CD14-positive monocyte (primary cell): ENCODE results near the gene CLDN1. TPM values are rescaled to one million over a fixed set of nuclear protein-coding genes. Genes with fewer than 3 reads are reported as not detected.
A peak's percentile ranks its signal among the peaks of the same experiment; 100 is the strongest.

Source experiments
- DNase-seq, 3 donors: peaks; one replicate each; pipeline ENCODE4 v3.0.0-alpha.2; 2011 to 2022
- H2AFZ ChIP-seq: 2 replicates; pipeline ENCODE4 v1.6.0; 2012; ENCODE audit warnings: mild to moderate bottlenecking, low read depth, low read length, inconsistent platforms; ENCODE audit not compliant: insufficient read depth, poor library complexity, severe bottlenecking
- H3K27ac ChIP-seq, 2 donors: 1 replicate in 1 of 2; 2 replicates in 1 of 2; pipeline ENCODE4 v1.5.1; 2012 to 2013; ENCODE audit warnings: low read length in 2 of 2, control low read depth in 1 of 2, inconsistent platforms in 1 of 2, low read depth in 1 of 2, mild to moderate bottlenecking in 1 of 2
- H3K27me3 ChIP-seq, 2 donors: one replicate each; pipeline versions ENCODE4 v1.6.0 to v1.6.1; 2011 to 2013; ENCODE audit warnings: low read length in 2 of 2; ENCODE audit not compliant: control insufficient read depth in 2 of 2, insufficient read depth in 2 of 2
- H3K36me3 ChIP-seq, 2 donors: replicated peaks in 1 of 2; 1 replicate in 1 of 2; 2 replicates in 1 of 2; pipeline versions ENCODE4 v1.5.1 to v1.6.1; 2012 to 2013; ENCODE audit warnings: low read length in 2 of 2, control low read depth in 1 of 2, inconsistent platforms in 1 of 2, mild to moderate bottlenecking in 1 of 2; ENCODE audit not compliant: insufficient read depth in 2 of 2, control insufficient read depth in 1 of 2
- H3K4me1 ChIP-seq, 2 donors: 1 replicate in 1 of 2; 2 replicates in 1 of 2; pipeline versions ENCODE4 v1.5.1 to v1.6.1; 2012 to 2013; ENCODE audit warnings: low read length in 2 of 2, control low read depth in 1 of 2, inconsistent platforms in 1 of 2, mild to moderate bottlenecking in 1 of 2, moderate library complexity in 1 of 2; ENCODE audit not compliant: insufficient read depth in 2 of 2, control insufficient read depth in 1 of 2
- H3K4me2 ChIP-seq: replicated peaks from 2 replicates; pipeline ENCODE3; 2012; ENCODE audit warnings: low read length, moderate library complexity, mild to moderate bottlenecking; ENCODE audit not compliant: poor library complexity, severe bottlenecking; ENCODE audit errors: extremely low read depth
- H3K4me3 ChIP-seq, 3 experiments: fragments of 200-600 bp in 1 of 3; sonication (generic) in 1 of 3; replicated peaks in 1 of 3; 1 replicate in 2 of 3; 2 replicates in 1 of 3; pipeline ENCODE4 v1.5.1; 2011 to 2013; ENCODE audit warnings: low read length in 3 of 3, mild to moderate bottlenecking in 3 of 3, control low read depth in 2 of 3, low read depth in 2 of 3, inconsistent platforms in 1 of 3, moderate library complexity in 1 of 3
- H3K79me2 ChIP-seq: 2 replicates; pipeline ENCODE4 v1.6.0; 2012; ENCODE audit warnings: mild to moderate bottlenecking, control low read depth, inconsistent platforms, low read length, moderate library complexity; ENCODE audit not compliant: insufficient read depth
- H3K9ac ChIP-seq: 2 replicates; pipeline ENCODE4 v1.6.0; 2017; ENCODE audit warnings: low read length, mild to moderate bottlenecking; ENCODE audit not compliant: insufficient read depth, poor library complexity, severe bottlenecking
- H3K9me3 ChIP-seq, 2 donors: replicated peaks in 1 of 2; 1 replicate in 1 of 2; 2 replicates in 1 of 2; pipeline versions ENCODE4 v1.5.1 to v1.6.1; 2012 to 2013; ENCODE audit warnings: low read length in 2 of 2, control low read depth in 1 of 2; ENCODE audit not compliant: control insufficient read depth in 1 of 2, insufficient read depth in 1 of 2
- H4K20me1 ChIP-seq: 2 replicates; pipeline ENCODE4 v1.6.0; 2012; ENCODE audit warnings: mild to moderate bottlenecking, low read length, control low read depth, moderate library complexity; ENCODE audit not compliant: insufficient read depth
- H3K27ac Mint-ChIP-seq, 7 donors: one replicate each; pipeline ENCODE4 v1.8.0; 2020; ENCODE audit warnings: mild to moderate bottlenecking in 7 of 7, mixed read lengths in 7 of 7, moderate library complexity in 6 of 7, inconsistent platforms in 2 of 7
- H3K27me3 Mint-ChIP-seq, 3 donors: one replicate each; pipeline ENCODE4 v1.8.0; 2021 to 2022; ENCODE audit warnings: low read depth in 3 of 3, mild to moderate bottlenecking in 3 of 3, mixed read lengths in 3 of 3, moderate library complexity in 3 of 3, inconsistent platforms in 1 of 3
- H3K36me3 Mint-ChIP-seq, 2 donors: one replicate each; pipeline ENCODE4 v1.8.0; 2020; ENCODE audit warnings: mixed read lengths in 2 of 2, inconsistent platforms in 1 of 2, mild to moderate bottlenecking in 1 of 2
- H3K4me1 Mint-ChIP-seq: one replicate; pipeline ENCODE4 v1.8.0; 2020; ENCODE audit warnings: mild to moderate bottlenecking, mixed read lengths
- H3K4me3 Mint-ChIP-seq, 2 donors: one replicate each; pipeline ENCODE4 v1.8.0; 2020; ENCODE audit warnings: mild to moderate bottlenecking in 2 of 2, mixed read lengths in 2 of 2, moderate library complexity in 1 of 2
- H3K9me3 Mint-ChIP-seq, 7 donors: one replicate each; pipeline ENCODE4 v1.8.0; 2020 to 2022; ENCODE audit warnings: mixed read lengths in 7 of 7, mild to moderate bottlenecking in 6 of 7, moderate library complexity in 6 of 7, inconsistent platforms in 2 of 7
- CTCF ChIP-seq: fragments of 200-600 bp; IDR thresholded peaks from one replicate; pipeline ENCODE4 v1.8.0; 2022; ENCODE audit warnings: antibody characterized with exemption, mild to moderate bottlenecking
- WGBS: methylation state at CpG from one replicate; pipeline ENCODE4 v1.1.5; 2013; ENCODE audit warnings: missing lambda C conversion rate; ENCODE audit not compliant: insufficient coverage; 5-methylcytosine and 5-hydroxymethylcytosine counted together
- intact Hi-C, 2 donors: fragments of 100-400 bp; cut with micrococcal nuclease; formaldehyde crosslinking; loops; one replicate each; pipeline versions ENCODE4 v1.15.0 to v1.15.1; 2023
- polyA plus RNA-seq, 3 donors: library from polyadenylated mRNA; depleted of rRNA in 1 of 3; unstranded in 2 of 3; stranded (reverse) in 1 of 3; fragments of 300-500 nt in 2 of 3; fragments of >200 nt in 1 of 3; fragmentation: Illumina TruSeq in 2 of 3; gene quantifications; 1 replicate in 2 of 3; 2 replicates in 1 of 3; pipeline ENCODE4 v1.2.3, GENCODE V29; 2012 to 2021

The CLDN1 gene
- polyA plus RNA-seq, 3 donors: not detected

GRCh38 chr3:190301591-190301990, 20.7 kb downstream of the CLDN1 start:
- TF ChIP-seq CTCF: no peak
- Mint-ChIP-seq H3K4me1 (peaks cover 7% of the 10 kb centered on the region), H3K9me3 (peaks cover 0 to 2% (median 0%) of the 10 kb centered on the region in 7 donors), H3K4me3 (peak overlapping the region in 1 of 2 donors; percentile 29), H3K27me3 (peaks cover 3 to 7% (median 3%) of the 10 kb centered on the region in 3 donors), H3K27ac (peak overlapping the region in 1 of 7 donors; percentile 58), H3K36me3 (no peaks in the 10 kb centered on the region)
- no peaks in the 10 kb centered on the region for H3K4me1 ChIP-seq
- 0% methylated on average over 1 of the region's 3 CpGs for WGBS
- no peaks in the 10 kb centered on the region for H4K20me1 ChIP-seq
- no peak overlapping the region for H3K27ac ChIP-seq
- no peaks in the 10 kb centered on the region for H3K36me3 ChIP-seq
- H3K27me3 ChIP-seq: no peaks in the 10 kb centered on the region
- H3K9ac ChIP-seq: no peak overlapping the region
- H3K4me3 ChIP-seq: peak overlapping the region in 2 of 3 experiments; percentile 16 to 41
- H3K9me3 ChIP-seq: no peaks in the 10 kb centered on the region
- H3K4me2 ChIP-seq: peak overlapping the region; percentile 54
- DNase-seq: no peak
- intact Hi-C loops: no loop called here
- H2AFZ ChIP-seq: no peak overlapping the region
- no peaks in the 10 kb centered on the region for H3K79me2 ChIP-seq

- no peak overlapping the region for H3K4me3 ChIP-seq
- H3K9me3 Mint-ChIP-seq: peaks cover 0 to 2% (median 0%) of the 10 kb centered on the region in 7 donors
- H3K9ac ChIP-seq: no peak overlapping the region
- no peaks in the 10 kb centered on the region for H4K20me1 ChIP-seq
- no peak overlapping the region for H3K4me3 Mint-ChIP-seq
- TF ChIP-seq CTCF: no peak
- H2AFZ ChIP-seq: no peak overlapping the region
- H3K27me3 ChIP-seq: no peaks in the 10 kb centered on the region
- no peak overlapping the region for H3K27ac Mint-ChIP-seq
- DNase-seq: no peak
- no CpG with 5 or more reads among the region's 4 CpGs for WGBS
- peaks cover 7% of the 10 kb centered on the region for H3K4me1 Mint-ChIP-seq
- no peaks in the 10 kb centered on the region for H3K79me2 ChIP-seq
- no peaks in the 10 kb centered on the region for H3K9me3 ChIP-seq
- H3K4me2 ChIP-seq: no peak overlapping the region
- H3K27me3 Mint-ChIP-seq: peaks cover 3 to 7% (median 3%) of the 10 kb centered on the region in 3 donors
- H3K27ac ChIP-seq: no peak overlapping the region
- H3K36me3 Mint-ChIP-seq: no peaks in the 10 kb centered on the region
- H3K36me3 ChIP-seq: no peaks in the 10 kb centered on the region
- intact Hi-C loops: no loop called here
- H3K4me1 ChIP-seq: no peaks in the 10 kb centered on the region
Observed at GRCh38 chr3:190299969-190300368, 22.3 kb downstream of the CLDN1 start.
